ENCODE measurements around the gene ATG12. TPM values are rescaled to one million over a fixed set of nuclear protein-coding genes. Genes with fewer than 3 reads are reported as not detected.

ATG12 gene
- total RNA-seq, 4 donors from 2014 or later: 27.4 to 118 (median 63.7) TPM

GRCh38 chr5:115798252-115798651 is 43.1 kb downstream of the ATG12 start:
- H3K36me3 ChIP-seq: no peaks in the 10 kb centered on the region

GRCh38 chr5:115796656-115797055 is 44.7 kb downstream of the ATG12 start:
- intact Hi-C loops (cut with DNase I; ENCODE audit: low total_unique reads): no loop called here
- no peak for DNase-seq
- TF ChIP-seq POLR2A (IDR thresholded peaks at IDR 0.05): no peak
- TF ChIP-seq CTCF (IDR thresholded peaks at IDR 0.05): no peak
- Histone ChIP-seq H3K27me3 (no peaks in the 10 kb centered on the region), H3K9me3 (no peaks in the 10 kb centered on the region), H3K27ac (no peak overlapping the region), H3K4me3 (no peak overlapping the region), H3K4me1 (no peaks in the 10 kb centered on the region), H3K36me3 (no peaks in the 10 kb centered on the region)

More at GRCh38 chr5:115798252-115798651, 43.1 kb downstream of the ATG12 start:
- no peak overlapping the region for H3K4me3 ChIP-seq
- no peaks in the 10 kb centered on the region for H3K9me3 ChIP-seq
- intact Hi-C loops (cut with DNase I; ENCODE audit: low total_unique reads): no loop called here
- TF ChIP-seq POLR2A (IDR thresholded peaks at IDR 0.05) (no peak), CTCF (IDR thresholded peaks at IDR 0.05) (no peak)
- no peak overlapping the region for H3K27ac ChIP-seq
- no peaks in the 10 kb centered on the region for H3K27me3 ChIP-seq
- no peaks in the 10 kb centered on the region for H3K4me1 ChIP-seq
- no peak for DNase-seq

- no peak overlapping the region for H3K27ac ChIP-seq
- no peaks in the 10 kb centered on the region for H3K4me1 ChIP-seq
- H3K36me3 ChIP-seq: no peaks in the 10 kb centered on the region
- no peak for DNase-seq
- no peaks in the 10 kb centered on the region for H3K27me3 ChIP-seq
- TF ChIP-seq CTCF (IDR thresholded peaks at IDR 0.05): no peak
- TF ChIP-seq POLR2A (IDR thresholded peaks at IDR 0.05): no peak
- intact Hi-C loops (cut with DNase I; ENCODE audit: low total_unique reads): no loop called here
- no peaks in the 10 kb centered on the region for H3K9me3 ChIP-seq
- H3K4me3 ChIP-seq: no peak overlapping the region
Observed at GRCh38 chr5:115795700-115796099, 45.7 kb downstream of the ATG12 start.

GRCh38 chr5:115788440-115788839 is 52.9 kb downstream of the ATG12 start:
- DNase-seq: no peak
- H3K27ac ChIP-seq: no peak overlapping the region
- H3K4me3 ChIP-seq: no peak overlapping the region
- no peak for TF ChIP-seq POLR2A (IDR thresholded peaks at IDR 0.05)
- TF ChIP-seq CTCF (IDR thresholded peaks at IDR 0.05): no peak
- no peaks in the 10 kb centered on the region for H3K9me3 ChIP-seq
- no peaks in the 10 kb centered on the region for H3K27me3 ChIP-seq
- intact Hi-C loops (cut with DNase I; ENCODE audit: low total_unique reads): no loop called here
- no peaks in the 10 kb centered on the region for H3K36me3 ChIP-seq
- no peaks in the 10 kb centered on the region for H3K4me1 ChIP-seq

- TF ChIP-seq POLR2A (IDR thresholded peaks at IDR 0.05) (no peak), CTCF (IDR thresholded peaks at IDR 0.05) (no peak)
- no peak overlapping the region for H3K4me3 ChIP-seq
- H3K27ac ChIP-seq: no peak overlapping the region
Observed at GRCh38 chr5:115787426-115787825, 53.9 kb downstream of the ATG12 start.

More at GRCh38 chr5:115787426-115787825, 53.9 kb downstream of the ATG12 start:
- Histone ChIP-seq H3K27me3 (no peaks in the 10 kb centered on the region), H3K9me3 (no peaks in the 10 kb centered on the region), H3K36me3 (no peaks in the 10 kb centered on the region), H3K4me1 (no peaks in the 10 kb centered on the region)
- intact Hi-C loops (cut with DNase I; ENCODE audit: low total_unique reads): no loop called here
- DNase-seq: no peak

Data from uterus (tissue), 4 donors.